Measurements from ENCODE around the gene RPS6KA2.
"Not testable (repeated sequence)": the region's sequence is repeated elsewhere in the genome, so short reads cannot be mapped to it uniquely, and the experiment has no call there.

RPS6KA2 gene

DNA sequence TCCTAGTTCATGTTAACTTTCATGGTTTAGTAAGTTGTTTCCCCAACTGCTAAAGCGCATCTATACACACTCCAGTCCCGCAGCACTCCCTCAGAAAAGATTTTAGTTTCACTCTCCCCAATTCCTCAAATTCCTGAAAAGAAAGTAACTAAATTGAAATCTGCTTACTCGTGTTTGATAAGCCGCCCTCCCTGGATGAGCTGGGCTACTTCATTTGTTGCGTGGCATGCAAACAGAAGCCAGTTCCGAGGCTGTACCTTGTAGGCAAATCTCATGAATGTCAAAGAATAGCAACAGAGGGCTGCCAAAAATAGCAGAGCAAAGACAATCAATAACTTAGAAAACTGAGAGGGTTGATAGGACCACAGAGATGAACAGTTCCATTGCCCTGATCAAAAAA, 261.2 kb downstream of the RPS6KA2 start:
- no peak for DNase-seq (ENCODE audit: low spot score)

DNA sequence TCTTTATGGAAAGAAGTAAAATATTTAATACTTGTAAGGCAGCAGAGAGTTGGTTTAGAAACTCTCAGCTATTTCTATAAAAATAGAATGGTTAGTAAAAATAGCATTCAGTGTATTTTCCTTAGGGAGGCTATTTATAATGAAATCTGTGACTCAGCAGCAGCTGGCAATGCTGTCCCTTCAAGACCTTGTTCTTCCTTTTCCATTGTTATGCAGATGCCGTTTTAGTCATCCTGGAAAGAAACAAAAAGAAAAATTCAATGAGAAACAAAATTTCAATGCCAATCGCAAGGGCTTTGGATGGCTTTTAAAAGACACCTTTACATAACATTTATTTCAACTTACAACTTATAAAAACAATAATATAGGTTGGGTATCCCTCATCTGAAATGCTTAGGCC, 261.8 kb downstream of the RPS6KA2 start:
- DNase-seq (ENCODE audit: low spot score): no peak

DNA sequence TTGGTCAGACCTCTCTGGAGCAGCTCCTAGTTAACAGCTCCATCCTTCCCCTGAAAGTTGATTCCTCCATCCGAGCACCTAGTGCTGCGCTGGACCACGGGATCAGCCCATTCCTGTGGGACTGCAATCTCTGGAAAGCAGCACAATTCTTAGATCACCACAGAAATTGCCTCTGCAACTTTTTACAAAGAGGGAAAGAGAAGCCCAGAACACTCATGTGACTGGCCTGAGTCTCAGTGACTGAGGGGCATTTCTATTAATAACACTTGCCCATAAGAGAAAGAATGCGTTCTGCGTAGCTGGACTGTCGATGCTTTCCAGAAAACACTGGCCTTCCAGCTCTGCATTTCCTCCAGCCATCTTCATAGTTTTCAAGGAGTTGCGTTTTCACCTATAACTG, 262.6 kb downstream of the RPS6KA2 start:
- no peak for DNase-seq (ENCODE audit: low spot score)

DNA sequence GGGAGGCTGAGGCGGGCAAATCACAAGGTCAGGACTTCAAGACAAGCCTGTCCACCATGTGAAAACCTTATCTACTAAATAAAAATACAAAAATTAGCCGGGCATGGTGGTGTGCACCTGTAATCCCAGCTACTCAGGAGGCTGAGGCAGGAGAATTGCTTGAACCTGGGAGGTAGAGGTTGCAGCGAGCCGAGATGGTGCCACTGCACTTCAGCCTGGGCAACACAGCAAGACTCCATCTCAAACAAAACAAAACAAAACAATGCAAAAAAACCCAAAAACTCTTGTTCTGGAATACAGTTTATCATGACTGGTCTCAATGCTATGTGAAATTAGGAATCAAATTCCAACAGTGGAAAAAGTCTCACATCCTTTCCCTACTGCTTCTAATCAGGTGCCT, 264.6 kb downstream of the RPS6KA2 start:
- DNase-seq (ENCODE audit: low spot score): not testable (repeated sequence)

DNA sequence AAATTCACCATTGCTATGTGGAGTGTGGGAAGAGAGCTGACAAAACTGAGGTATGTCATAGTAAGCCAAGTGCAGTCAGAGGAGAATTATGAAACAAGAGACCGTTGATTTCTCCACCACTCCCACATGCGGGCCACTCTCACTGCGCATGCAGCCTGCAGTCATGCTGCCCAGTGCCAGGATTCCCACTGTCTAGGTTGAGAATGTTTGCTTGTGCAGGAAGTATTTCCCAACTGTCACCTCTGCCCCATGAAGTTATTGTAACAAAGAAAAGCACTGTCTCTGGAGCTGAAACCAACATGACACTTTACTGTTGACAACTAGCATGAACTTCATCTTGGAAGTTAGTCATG, 266.0 kb downstream of the RPS6KA2 start:
- no peak for DNase-seq (ENCODE audit: low spot score)

DNA sequence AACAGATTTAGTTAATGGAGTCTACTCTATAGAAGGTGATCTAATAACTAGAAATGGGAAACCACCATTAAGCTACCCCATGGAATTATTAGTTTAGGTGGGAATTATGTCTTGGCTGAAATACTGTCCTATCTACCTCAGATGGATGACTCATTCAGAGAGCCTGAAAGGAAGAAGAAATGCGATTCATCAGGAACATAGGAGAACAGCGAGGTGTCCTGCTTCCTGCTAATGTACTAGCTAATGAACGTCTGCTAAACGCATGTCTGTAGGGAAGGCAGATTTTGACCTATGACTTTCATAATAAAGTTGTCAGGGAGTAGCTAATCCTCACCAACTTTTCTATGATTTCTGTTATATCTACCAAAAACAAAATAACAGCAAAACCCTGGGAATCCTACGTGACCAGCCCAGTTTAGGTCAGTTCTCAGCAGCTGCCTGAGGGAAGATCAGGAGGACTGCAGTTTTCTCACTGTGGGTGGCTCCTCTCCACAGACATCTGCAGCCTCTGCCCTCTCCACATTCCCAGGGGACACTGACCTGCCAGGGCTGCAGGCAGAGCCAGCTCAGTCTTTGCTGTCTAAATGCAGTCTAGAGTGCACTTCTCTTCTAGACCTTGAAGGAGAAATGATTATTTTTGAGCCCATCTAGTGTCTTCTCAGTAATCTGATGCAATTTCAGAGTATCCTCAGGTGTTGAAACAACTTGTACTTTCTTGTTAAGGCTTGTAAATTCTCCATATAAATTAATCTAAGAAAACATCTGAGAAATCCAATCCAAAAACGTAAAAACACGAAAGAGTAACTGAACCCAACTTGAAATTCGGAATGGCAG, 266.6 kb downstream of the RPS6KA2 start:
- peak; percentile 11 for DNase-seq (ENCODE audit: low spot score)

Measured in RKO (cell line).